ENCODE results near the gene CNDP1.
A peak's percentile ranks its signal among the peaks of the same experiment; 100 is the strongest.

The CNDP1 gene

GRCh38 chr18:74534150-74534969 is at the start of gene CNDP1:
CNDP1 (plus strand) TSS chr18:74534500; CDS start chr18:74534668, 168 bp downstream.
- Mint-ChIP-seq H3K27ac (no peak within 1 kb of the TSS), H3K36me3 (no peaks in the 10 kb centered on the region), H3K4me1 (no peaks in the 10 kb centered on the region), H3K4me3 (no peak within 1 kb of the TSS), H3K9me3 (no peaks in the 10 kb centered on the region)
- DNase-seq (ENCODE audit: low spot score in 2 of 2) (no peak), ATAC-seq (no peak)

- no peak overlapping the region for H3K27ac Mint-ChIP-seq
- ATAC-seq: no peak
- peaks cover 5% of the 10 kb centered on the region for H3K4me1 Mint-ChIP-seq
- H3K4me3 Mint-ChIP-seq: no peak overlapping the region
- H3K36me3 Mint-ChIP-seq: no peaks in the 10 kb centered on the region
- DNase-seq (ENCODE audit: low spot score in 2 of 2): no peak
- no peaks in the 10 kb centered on the region for H3K9me3 Mint-ChIP-seq
Measured at GRCh38 chr18:74486119-74486849, 48.0 kb upstream of the CNDP1 start.

GRCh38 chr18:74488354-74488753 is 45.9 kb upstream of the CNDP1 start:
- no peak overlapping the region for H3K4me3 Mint-ChIP-seq
- H3K36me3 Mint-ChIP-seq: no peaks in the 10 kb centered on the region
- no peak overlapping the region for H3K27ac Mint-ChIP-seq
- ATAC-seq: no peak
- H3K9me3 Mint-ChIP-seq: no peaks in the 10 kb centered on the region
- no peak for DNase-seq (ENCODE audit: low spot score in 2 of 2)
- H3K4me1 Mint-ChIP-seq: peaks cover 5% of the 10 kb centered on the region

- Mint-ChIP-seq H3K36me3 (no peaks in the 10 kb centered on the region), H3K27ac (no peak overlapping the region), H3K4me3 (no peak overlapping the region), H3K9me3 (no peaks in the 10 kb centered on the region), H3K4me1 (peaks cover 5% of the 10 kb centered on the region)
- no peak for DNase-seq (ENCODE audit: low spot score in 2 of 2)
- no peak for ATAC-seq
Measured at GRCh38 chr18:74488864-74489263, 45.4 kb upstream of the CNDP1 start.

GRCh38 chr18:74489676-74490075 is 44.6 kb upstream of the CNDP1 start:
- ATAC-seq: no peak
- no peak overlapping the region for H3K4me3 Mint-ChIP-seq
- no peak overlapping the region for H3K27ac Mint-ChIP-seq
- peaks cover 4% of the 10 kb centered on the region for H3K4me1 Mint-ChIP-seq
- no peaks in the 10 kb centered on the region for H3K36me3 Mint-ChIP-seq
- no peak for DNase-seq (ENCODE audit: low spot score in 2 of 2)
- H3K9me3 Mint-ChIP-seq: no peaks in the 10 kb centered on the region

- ATAC-seq (no peak), DNase-seq (ENCODE audit: low spot score in 2 of 2) (no peak)
- peaks cover 13% of the 10 kb centered on the region for H3K4me1 Mint-ChIP-seq
- H3K36me3 Mint-ChIP-seq: peaks cover 10% of the 10 kb centered on the region
- H3K27ac Mint-ChIP-seq: no peak overlapping the region
- H3K9me3 Mint-ChIP-seq: no peaks in the 10 kb centered on the region
- H3K4me3 Mint-ChIP-seq: no peak overlapping the region
Measured at GRCh38 chr18:74492259-74492658, 42.0 kb upstream of the CNDP1 start.

- peaks cover 22% of the 10 kb centered on the region for H3K4me1 Mint-ChIP-seq
- no peaks in the 10 kb centered on the region for H3K9me3 Mint-ChIP-seq
- peaks cover 10% of the 10 kb centered on the region for H3K36me3 Mint-ChIP-seq
- peak; percentile 20 for ATAC-seq
- no peak overlapping the region for H3K4me3 Mint-ChIP-seq
- no peak overlapping the region for H3K27ac Mint-ChIP-seq
- peak in 1 of 2 donors; percentile 55 for DNase-seq (ENCODE audit: low spot score in 2 of 2)
Measured at GRCh38 chr18:74493689-74494088, 40.6 kb upstream of the CNDP1 start.

- H3K27ac Mint-ChIP-seq: no peak overlapping the region
- H3K9me3 Mint-ChIP-seq: no peaks in the 10 kb centered on the region
- peaks cover 28% of the 10 kb centered on the region for H3K4me1 Mint-ChIP-seq
- peaks cover 16% of the 10 kb centered on the region for H3K36me3 Mint-ChIP-seq
- ATAC-seq (no peak), DNase-seq (ENCODE audit: low spot score in 2 of 2) (no peak)
- H3K4me3 Mint-ChIP-seq: no peak overlapping the region
Measured at GRCh38 chr18:74494514-74494913, 39.8 kb upstream of the CNDP1 start.

- H3K9me3 Mint-ChIP-seq: no peaks in the 10 kb centered on the region
- peak within 1 kb of the TSS; percentile 89 for H3K4me3 Mint-ChIP-seq
- H3K36me3 Mint-ChIP-seq: peaks cover 28% of the 10 kb centered on the region
- ATAC-seq (peak; percentile 85), DNase-seq (ENCODE audit: low spot score in 2 of 2) (peak; percentile 96 to 100)
- H3K4me1 Mint-ChIP-seq: peaks cover 32% of the 10 kb centered on the region
- H3K27ac Mint-ChIP-seq: peak within 1 kb of the TSS; percentile 93
Measured at GRCh38 chr18:74495581-74496507, 38.5 kb upstream of the CNDP1 start, which contains the start of gene CNDP2. CNDP2 (plus strand) TSS chr18:74496363; CDS start chr18:74499974, 3,611 bp downstream.

GRCh38 chr18:74496508-74497323 is 37.6 kb upstream of the CNDP1 start:
- Mint-ChIP-seq H3K9me3 (no peaks in the 10 kb centered on the region), H3K4me3 (peak overlapping the region; percentile 89), H3K27ac (peak overlapping the region; percentile 93), H3K36me3 (peaks cover 37% of the 10 kb centered on the region), H3K4me1 (peaks cover 38% of the 10 kb centered on the region)
- peak; percentile 60 for ATAC-seq
- DNase-seq (ENCODE audit: low spot score in 2 of 2): no peak

GRCh38 chr18:74497324-74497676 is 37.0 kb upstream of the CNDP1 start:
- H3K36me3 Mint-ChIP-seq: peaks cover 42% of the 10 kb centered on the region
- DNase-seq (ENCODE audit: low spot score in 2 of 2) (no peak), ATAC-seq (no peak)
- no peaks in the 10 kb centered on the region for H3K9me3 Mint-ChIP-seq
- peak overlapping the region; percentile 93 for H3K27ac Mint-ChIP-seq
- H3K4me3 Mint-ChIP-seq: peak overlapping the region; percentile 89
- H3K4me1 Mint-ChIP-seq: peaks cover 38% of the 10 kb centered on the region

- ATAC-seq (no peak), DNase-seq (ENCODE audit: low spot score in 2 of 2) (no peak)
- peaks cover 38% of the 10 kb centered on the region for H3K4me1 Mint-ChIP-seq
- peak overlapping the region; percentile 93 for H3K27ac Mint-ChIP-seq
- peak overlapping the region; percentile 89 for H3K4me3 Mint-ChIP-seq
- H3K9me3 Mint-ChIP-seq: no peaks in the 10 kb centered on the region
- peaks cover 47% of the 10 kb centered on the region for H3K36me3 Mint-ChIP-seq
Measured at GRCh38 chr18:74497778-74498177, 36.5 kb upstream of the CNDP1 start.

- peak; percentile 73 for ATAC-seq
- H3K4me1 Mint-ChIP-seq: peaks cover 43% of the 10 kb centered on the region
Measured at GRCh38 chr18:74498712-74499627, 35.3 kb upstream of the CNDP1 start.

More at GRCh38 chr18:74498712-74499627, 35.3 kb upstream of the CNDP1 start:
- Mint-ChIP-seq H3K27ac (peak overlapping the region; percentile 92), H3K9me3 (no peaks in the 10 kb centered on the region), H3K4me3 (peak overlapping the region; percentile 89), H3K36me3 (peaks cover 58% of the 10 kb centered on the region)
- DNase-seq (ENCODE audit: low spot score in 2 of 2): peak; percentile 60 to 89
